BLaER1 treated with 17β-estradiol and CSF1 and Interleukin-3, amounts not matched to agents 10 nM and 100 nM (cell line): ENCODE results near the gene CSRP1.
A peak's percentile ranks its signal among the peaks of the same experiment; 100 is the strongest.

Experiments used
- H3K27ac ChIP-seq, 11 experiments: shearing (Covaris generic); formaldehyde crosslinking; 2 replicates each; pipeline ENCODE4 v1.8.1; 2022
- H3K27me3 ChIP-seq, 11 experiments: shearing (Covaris generic); formaldehyde crosslinking; 2 replicates each; pipeline ENCODE4 v1.8.1; 2022
- H3K36me3 ChIP-seq, 11 experiments: shearing (Covaris generic); formaldehyde crosslinking; 2 replicates each; pipeline ENCODE4 v1.8.1; 2022
- H3K4me1 ChIP-seq, 10 experiments: shearing (Covaris generic); formaldehyde crosslinking; 2 replicates each; pipeline ENCODE4 v1.8.1; 2022
- H3K4me2 ChIP-seq, 11 experiments: shearing (Covaris generic); formaldehyde crosslinking; 2 replicates each; pipeline ENCODE4 v1.8.1; 2022
- H3K4me3 ChIP-seq, 10 experiments: shearing (Covaris generic); formaldehyde crosslinking; 2 replicates each; pipeline ENCODE4 v1.8.1; 2022
- H3K9ac ChIP-seq, 11 experiments: shearing (Covaris generic); formaldehyde crosslinking; 2 replicates each; pipeline ENCODE4 v1.8.1; 2022
- H3K9me3 ChIP-seq, 11 experiments: shearing (Covaris generic); formaldehyde crosslinking; replicated peaks in 1 of 11; 2 replicates each; pipeline ENCODE4 v1.8.1; 2022
- H4K20me1 ChIP-seq, 11 experiments: shearing (Covaris generic); formaldehyde crosslinking; 2 replicates each; pipeline ENCODE4 v1.8.1; 2022
- Cebpa-rat ChIP-seq, 11 experiments: shearing (Covaris generic); IDR thresholded peaks; 2 replicates each; pipeline ENCODE4 v1.8.1; 2022

Gene CSRP1

DNA sequence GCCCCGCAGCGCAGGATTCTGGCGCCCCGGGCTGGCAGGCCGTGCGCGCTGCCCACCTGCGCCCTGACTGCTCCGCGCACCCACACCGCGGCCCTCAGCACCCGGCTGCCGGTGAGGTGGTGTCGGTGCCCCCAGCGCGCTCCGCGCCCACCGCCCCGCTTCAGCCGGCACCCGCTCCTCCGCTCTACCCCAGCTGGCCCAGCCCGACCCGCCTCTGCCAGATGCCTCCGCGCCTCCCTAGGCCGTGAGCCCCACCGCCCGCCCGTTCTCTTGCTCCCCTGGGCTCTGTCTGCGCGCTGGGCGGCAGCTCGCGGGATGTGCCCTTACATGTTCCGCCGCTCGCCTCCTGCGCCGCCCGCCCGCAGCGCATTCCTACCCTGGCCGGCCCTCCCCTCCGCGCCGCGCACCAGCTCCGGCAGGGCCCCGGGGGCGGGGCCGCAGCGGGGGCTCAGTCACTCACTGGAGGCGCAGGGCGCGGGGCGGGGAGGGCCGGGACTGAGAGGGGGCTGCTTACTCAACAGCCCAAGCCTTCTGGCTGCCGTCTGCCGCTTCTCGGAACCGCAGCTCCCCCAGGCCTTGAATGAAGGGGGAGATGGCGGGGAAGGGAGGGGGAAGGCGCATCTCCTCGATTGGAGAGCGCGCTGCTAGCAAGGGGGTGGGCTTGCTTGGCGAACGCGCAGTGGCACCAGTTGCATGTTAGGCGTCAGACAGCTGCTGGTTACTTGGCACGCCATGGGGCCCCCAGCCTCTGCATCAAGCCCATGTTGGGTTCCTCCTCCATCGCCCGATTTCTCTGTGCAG is 37.9 kb downstream of the CSRP1 start, which contains the start of gene PHLDA3:
TSS of gene PHLDA3 (minus strand) at position 345 of the 801 bp plus-strand sequence. CDS start 402 bp downstream, outside the sequence.
- H3K27me3 ChIP-seq = no peaks in the 10 kb centered on the region
- peak within 1 kb of the TSS; percentile 76 to 92 (median 84) for H3K4me3 ChIP-seq
- H4K20me1 ChIP-seq = peaks cover 7 to 47% (median 34%) of the 10 kb centered on the region in 11 experiments; a peak in 20 of 22 replicates
- H3K27ac ChIP-seq = peak within 1 kb of the TSS; percentile 54 to 97 (median 89)
- H3K36me3 ChIP-seq = peaks cover 21 to 24% (median 23%) of the 10 kb centered on the region in 11 experiments
- H3K9ac ChIP-seq = peak within 1 kb of the TSS; percentile 81 to 97 (median 88)
- no peaks in the 10 kb centered on the region for H3K9me3 ChIP-seq
- H3K4me1 ChIP-seq = peaks cover 36 to 51% (median 45%) of the 10 kb centered on the region in 10 experiments
- peak in 3 of 11 experiments; percentile 14 to 70 (median 41); a peak in 3 of 22 replicates for TF ChIP-seq Cebpa-rat (IDR thresholded peaks at IDR 0.05)
- H3K4me2 ChIP-seq = peak within 1 kb of the TSS; percentile 93 to 99 (median 98)

DNA sequence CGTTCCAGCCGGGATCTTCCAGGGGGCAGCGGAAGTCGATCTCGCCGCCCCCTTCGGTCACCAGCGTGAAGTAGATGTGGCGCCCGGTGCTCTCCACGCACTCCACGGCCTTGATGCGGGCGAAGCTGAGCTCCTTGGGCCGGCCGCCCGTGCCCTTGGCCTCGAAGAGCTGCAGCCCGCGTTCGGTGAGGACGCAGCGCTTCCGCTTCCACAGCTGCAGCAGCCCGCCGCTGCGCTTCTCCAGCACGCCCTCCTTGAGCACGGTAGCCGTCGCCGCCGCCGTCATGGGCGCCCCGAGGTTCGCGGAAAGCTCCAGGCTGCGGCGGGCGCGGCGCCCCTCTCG is 38.5 kb downstream of the CSRP1 start:
- H3K4me1 ChIP-seq = peaks cover 40 to 57% (median 48%) of the 10 kb centered on the region in 10 experiments
- no peaks in the 10 kb centered on the region for H3K9me3 ChIP-seq
- H3K9ac ChIP-seq = peak overlapping the region; percentile 81 to 97 (median 88)
- peaks cover 7 to 52% (median 35%) of the 10 kb centered on the region in 11 experiments; a peak in 20 of 22 replicates for H4K20me1 ChIP-seq
- H3K27me3 ChIP-seq = no peaks in the 10 kb centered on the region
- H3K27ac ChIP-seq = peak overlapping the region; percentile 54 to 97 (median 89)
- H3K36me3 ChIP-seq = peaks cover 21 to 28% (median 26%) of the 10 kb centered on the region in 11 experiments
- TF ChIP-seq Cebpa-rat (IDR thresholded peaks at IDR 0.05) = no peak
- H3K4me2 ChIP-seq = peak overlapping the region; percentile 93 to 99 (median 98)
- peak overlapping the region; percentile 76 to 92 (median 84) for H3K4me3 ChIP-seq

DNA sequence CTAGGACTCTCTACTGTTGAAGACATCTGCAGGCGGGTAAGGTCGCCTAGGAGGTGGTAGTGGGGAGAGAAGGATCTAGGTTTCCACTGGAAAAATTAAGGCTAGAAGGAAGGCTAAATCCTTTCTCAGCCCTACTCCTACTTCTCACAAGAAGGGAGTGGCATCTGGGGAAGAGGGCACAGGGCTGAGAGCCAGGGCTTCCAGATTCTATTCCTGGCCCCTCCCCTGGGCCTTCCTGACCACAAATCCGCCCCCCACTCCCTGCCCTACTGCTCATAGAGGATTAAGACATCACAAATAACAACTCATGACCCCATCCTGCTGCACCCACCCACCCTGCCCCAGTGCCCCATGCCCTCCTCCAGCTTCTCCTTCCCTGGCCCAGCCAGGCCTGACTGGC is 40.4 kb downstream of the CSRP1 start:
- TF ChIP-seq Cebpa-rat (IDR thresholded peaks at IDR 0.05) = no peak
- Histone ChIP-seq H3K9ac (peak overlapping the region; percentile 39 to 97 (median 86); a peak in 16 of 22 replicates), H3K4me3 (peak overlapping the region; percentile 76 to 92 (median 84); a peak in 19 of 20 replicates), H3K36me3 (peaks cover 21 to 28% (median 26%) of the 10 kb centered on the region in 11 experiments), H3K9me3 (no peaks in the 10 kb centered on the region), H4K20me1 (peaks cover 7 to 70% (median 40%) of the 10 kb centered on the region in 11 experiments; a peak in 20 of 22 replicates), H3K27ac (peak overlapping the region in 5 of 11 experiments; percentile 39 to 97 (median 96); a peak in 9 of 22 replicates), H3K27me3 (no peaks in the 10 kb centered on the region), H3K4me1 (peaks cover 54 to 76% (median 61%) of the 10 kb centered on the region in 10 experiments), H3K4me2 (peak overlapping the region; percentile 93 to 99 (median 98))

DNA sequence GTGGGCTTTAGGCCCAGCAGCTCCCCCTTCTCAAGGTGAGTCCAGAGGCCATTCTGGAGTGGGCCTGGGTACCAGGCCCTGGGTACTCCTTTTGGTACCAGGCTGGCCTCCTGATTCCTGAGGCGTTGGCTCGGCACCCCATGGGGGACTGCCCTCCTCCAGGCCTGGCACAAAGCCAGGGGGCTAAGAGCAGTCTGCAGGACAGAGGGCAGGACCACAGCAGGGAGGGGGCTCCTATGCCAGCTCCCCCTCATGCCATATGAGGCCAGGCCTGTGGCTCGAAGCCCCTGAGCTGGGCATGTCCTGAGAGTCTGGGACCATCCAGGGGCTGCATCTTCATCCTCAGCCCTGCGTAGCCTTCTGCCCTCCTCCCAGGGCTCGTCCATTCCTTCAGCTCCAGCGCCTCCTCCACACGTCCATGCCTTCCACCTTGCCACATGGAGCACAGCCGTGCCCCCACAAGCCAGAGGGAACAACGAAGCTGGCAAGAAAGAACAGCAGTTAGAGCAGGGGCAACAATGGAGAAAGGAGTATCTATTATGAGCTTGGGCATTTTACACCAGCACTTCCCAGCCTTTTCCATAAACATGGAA is 41.1 kb downstream of the CSRP1 start:
- peak overlapping the region; percentile 93 to 99 (median 98) for H3K4me2 ChIP-seq
- H3K27me3 ChIP-seq = no peaks in the 10 kb centered on the region
- H3K9ac ChIP-seq = peak overlapping the region in 9 of 11 experiments; percentile 27 to 96 (median 84); a peak in 13 of 22 replicates
- H3K36me3 ChIP-seq = peaks cover 21 to 28% (median 26%) of the 10 kb centered on the region in 11 experiments
- peak overlapping the region in 8 of 10 experiments; percentile 38 to 92 (median 84); a peak in 12 of 20 replicates for H3K4me3 ChIP-seq
- peaks cover 59 to 83% (median 67%) of the 10 kb centered on the region in 10 experiments for H3K4me1 ChIP-seq
- H4K20me1 ChIP-seq = peaks cover 7 to 74% (median 40%) of the 10 kb centered on the region in 11 experiments; a peak in 20 of 22 replicates
- peak overlapping the region in 4 of 11 experiments; percentile 32 to 65 (median 59); a peak in 9 of 22 replicates for H3K27ac ChIP-seq
- no peak for TF ChIP-seq Cebpa-rat (IDR thresholded peaks at IDR 0.05)
- no peaks in the 10 kb centered on the region for H3K9me3 ChIP-seq

DNA sequence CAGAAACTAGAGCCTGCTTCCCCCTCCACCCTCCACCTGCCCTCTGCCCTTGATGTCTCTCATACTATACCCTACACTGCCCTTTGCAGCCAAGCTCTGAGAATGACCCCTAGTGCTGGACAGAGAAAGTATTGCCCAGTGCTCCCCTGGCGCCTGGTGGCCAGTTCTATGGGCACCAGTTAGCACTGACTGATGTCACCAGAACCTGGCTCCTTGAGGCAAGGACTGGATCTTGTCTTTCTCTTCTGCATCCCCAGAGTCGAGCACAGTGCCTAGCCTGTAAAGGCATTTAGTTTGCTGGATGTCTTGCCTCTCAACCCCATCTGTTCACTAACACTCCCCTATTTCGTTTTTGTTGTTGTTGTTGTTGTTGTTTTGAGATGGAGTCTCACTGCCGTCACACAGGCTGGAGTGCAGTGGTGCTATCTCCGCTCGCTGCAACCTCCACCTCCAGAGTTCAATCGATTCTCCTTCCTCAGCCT is 43.8 kb downstream of the CSRP1 start:
- no peak overlapping the region; a peak in 1 of 22 replicates for H3K27ac ChIP-seq
- H3K36me3 ChIP-seq = peaks cover 21 to 28% (median 26%) of the 10 kb centered on the region in 11 experiments
- no peak overlapping the region for H3K9ac ChIP-seq
- peaks cover 64 to 90% (median 75%) of the 10 kb centered on the region in 10 experiments for H3K4me1 ChIP-seq
- H4K20me1 ChIP-seq = peaks cover 7 to 68% (median 38%) of the 10 kb centered on the region in 11 experiments; a peak in 20 of 22 replicates
- H3K4me3 ChIP-seq = no peak overlapping the region
- H3K4me2 ChIP-seq = peak overlapping the region in 5 of 11 experiments; percentile 14 to 78 (median 30); a peak in 6 of 22 replicates
- no peaks in the 10 kb centered on the region for H3K9me3 ChIP-seq
- no peak for TF ChIP-seq Cebpa-rat (IDR thresholded peaks at IDR 0.05)
- no peaks in the 10 kb centered on the region for H3K27me3 ChIP-seq

DNA sequence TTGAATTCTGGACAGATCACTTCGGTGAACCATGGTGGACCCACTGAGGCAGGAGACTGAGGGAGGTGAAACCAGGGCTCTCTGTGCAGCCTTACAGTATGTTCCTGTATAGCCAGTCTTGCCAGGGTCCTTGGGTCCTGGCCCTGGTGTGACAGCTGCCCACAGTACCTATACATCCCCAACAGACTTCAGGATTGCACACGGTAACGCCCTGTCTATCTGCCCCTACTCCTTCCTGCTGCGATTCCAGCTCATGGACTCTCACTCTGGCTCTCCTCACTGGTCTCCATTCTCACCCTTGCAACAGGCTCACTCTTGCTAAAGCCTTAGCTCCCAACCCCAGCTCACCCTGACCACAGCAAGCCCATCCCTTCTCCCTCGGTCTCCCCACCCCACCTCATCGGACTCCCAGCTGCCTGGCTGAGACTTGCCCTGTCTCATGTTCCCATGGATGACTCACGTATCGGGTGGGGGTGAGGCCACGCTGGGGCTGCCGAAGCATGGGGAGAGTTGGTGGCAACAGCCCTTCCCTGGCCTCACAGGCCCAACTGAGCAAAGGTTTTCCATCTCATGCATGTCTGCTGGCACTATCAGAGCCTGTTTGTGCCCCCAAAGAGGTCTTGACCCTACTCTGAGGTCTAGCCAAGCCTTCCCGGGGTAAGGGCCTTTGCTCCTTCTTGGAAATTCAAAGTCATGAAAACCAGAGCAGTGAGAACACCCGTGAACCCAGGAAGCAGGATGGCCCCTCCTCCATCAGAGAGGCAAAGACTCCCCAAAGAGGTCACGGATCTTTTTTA is 45.1 kb downstream of the CSRP1 start:
- peaks cover 64 to 90% (median 75%) of the 10 kb centered on the region in 10 experiments for H3K4me1 ChIP-seq
- H3K9ac ChIP-seq = 0 out of 22 replicates have a peak overlapping the region, but pooled peaks of 1 of the 11 experiments have one; percentile 11
- H3K36me3 ChIP-seq = peaks cover 21 to 28% (median 26%) of the 10 kb centered on the region in 11 experiments
- H3K27ac ChIP-seq = peak overlapping the region in 3 of 11 experiments; percentile 3 to 31 (median 14); a peak in 3 of 22 replicates
- no peak for TF ChIP-seq Cebpa-rat (IDR thresholded peaks at IDR 0.05)
- peak overlapping the region; percentile 2 to 78 (median 49); a peak in 13 of 22 replicates for H3K4me2 ChIP-seq
- H3K4me3 ChIP-seq = no peak overlapping the region
- no peaks in the 10 kb centered on the region for H3K9me3 ChIP-seq
- H3K27me3 ChIP-seq = no peaks in the 10 kb centered on the region
- peaks cover 7 to 55% (median 26%) of the 10 kb centered on the region in 11 experiments; a peak in 20 of 22 replicates for H4K20me1 ChIP-seq

DNA sequence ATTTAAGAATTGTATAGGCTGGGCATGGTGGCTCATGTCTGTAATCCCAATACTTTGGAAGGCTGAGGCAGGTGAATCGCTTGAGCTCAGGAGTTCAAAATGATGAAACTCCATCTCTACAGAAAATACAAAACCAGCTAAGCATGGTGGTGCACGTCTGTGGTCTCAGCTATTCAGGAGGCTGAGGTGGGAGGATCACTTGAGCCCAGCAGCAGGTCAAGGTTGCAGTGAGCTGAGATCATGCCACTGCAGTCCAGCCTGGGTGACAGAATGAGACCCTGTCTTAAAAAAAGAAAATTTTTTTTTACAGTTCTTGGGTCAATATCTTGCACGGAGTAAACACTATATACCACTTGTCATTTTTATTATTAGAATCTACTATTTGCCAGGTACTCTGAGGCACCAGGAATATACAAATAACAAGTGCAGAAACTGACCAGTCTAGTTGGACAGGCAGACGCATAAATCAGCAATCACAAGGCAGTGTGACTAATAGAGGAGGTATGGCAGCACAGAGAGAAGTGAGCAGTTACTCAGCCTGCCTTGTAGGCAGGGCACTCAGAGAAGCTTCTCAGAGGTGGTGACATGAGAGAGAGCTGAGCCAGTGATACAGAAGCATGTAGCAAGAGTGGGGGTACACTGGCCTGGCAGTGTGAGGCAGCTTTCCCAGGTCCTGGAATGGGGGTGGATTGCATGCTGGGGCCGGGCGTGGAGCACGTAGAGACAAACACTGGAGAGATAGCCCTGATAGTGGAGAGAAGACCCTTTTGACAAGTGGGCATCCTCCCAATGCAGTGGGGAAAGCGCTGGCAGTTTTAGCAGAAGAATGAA is 45.9 kb downstream of the CSRP1 start:
- H3K4me1 ChIP-seq = peaks cover 64 to 90% (median 75%) of the 10 kb centered on the region in 10 experiments
- peaks cover 7 to 47% (median 19%) of the 10 kb centered on the region in 11 experiments; a peak in 19 of 22 replicates for H4K20me1 ChIP-seq
- H3K27ac ChIP-seq = peak overlapping the region in 4 of 11 experiments; percentile 3 to 68 (median 22); a peak in 2 of 22 replicates

More for the DNA sequence above, 45.9 kb downstream of the CSRP1 start:
- peak overlapping the region; percentile 43 to 87 (median 74); a peak in 21 of 22 replicates for H3K4me2 ChIP-seq
- TF ChIP-seq Cebpa-rat (IDR thresholded peaks at IDR 0.05) = no peak
- no peak overlapping the region for H3K4me3 ChIP-seq
- peaks cover 18 to 24% (median 23%) of the 10 kb centered on the region in 11 experiments for H3K36me3 ChIP-seq
- no peak overlapping the region for H3K9ac ChIP-seq
- H3K9me3 ChIP-seq = no peaks in the 10 kb centered on the region
- H3K27me3 ChIP-seq = no peaks in the 10 kb centered on the region
